Thyroid gland (tissue), 4 donors: ENCODE measurements around the gene MDM2. TPM values are rescaled to one million over a fixed set of nuclear protein-coding genes. Genes with fewer than 3 reads are reported as not detected.

Source experiments
- DNase-seq, 2 donors: peaks; one replicate each; pipeline ENCODE4 v3.0.0-alpha.2; 2019
- H3K27ac ChIP-seq, 3 donors: fragments of 200-600 bp; sonication (generic); 1 replicate in 2 of 3; 2 replicates in 1 of 3; pipeline ENCODE4 v1.5.1; 2016 to 2019; ENCODE audit warnings: mild to moderate bottlenecking in 1 of 3, moderate library complexity in 1 of 3
- H3K27me3 ChIP-seq: fragments of 200-600 bp; sonication (generic); one replicate; pipeline ENCODE4 v1.5.1; 2019
- H3K36me3 ChIP-seq, 2 donors: fragments of 200-600 bp; sonication (generic); one replicate each; pipeline ENCODE4 v1.5.1; 2016 to 2019
- H3K4me1 ChIP-seq, 2 donors: fragments of 200-600 bp; sonication (generic); one replicate each; pipeline ENCODE4 v1.5.1; 2017 to 2019
- H3K4me3 ChIP-seq, 3 donors: fragments of 200-600 bp; sonication (generic); replicated peaks in 1 of 3; 1 replicate in 2 of 3; 2 replicates in 1 of 3; pipeline ENCODE4 v1.5.1; 2016; ENCODE audit warnings: mild to moderate bottlenecking in 1 of 3
- H3K9me3 ChIP-seq: fragments of 200-600 bp; sonication (generic); one replicate; pipeline ENCODE4 v1.5.1; 2017
- CTCF ChIP-seq, 6 experiments: fragments of 200-600 bp in 3 of 6; fragments of 450-650 bp in 3 of 6; sonication (generic) in 3 of 6; IDR thresholded peaks; one replicate each; pipeline ENCODE4 v1.5.1; 2016 to 2019; ENCODE audit warnings: antibody characterized with exemption in 6 of 6, mild to moderate bottlenecking in 2 of 6, inconsistent platforms in 1 of 6, moderate library complexity in 1 of 6
- POLR2A ChIP-seq, 2 donors: fragments of 450-650 bp; IDR thresholded peaks; one replicate each; pipeline ENCODE4 v1.6.1; 2017; ENCODE audit warnings: antibody characterized with exemption in 2 of 2, mild to moderate bottlenecking in 2 of 2, moderate library complexity in 1 of 2
- WGBS, 2 donors: methylation state at CpG; one replicate each; pipeline ENCODE4 v1.1.5; 2017; 5-methylcytosine and 5-hydroxymethylcytosine counted together
- intact Hi-C: fragments of 100-400 bp; cut with DNase I; formaldehyde crosslinking; loops from one replicate; pipeline ENCODE4 v1.15.1; 2023
- total RNA-seq, 4 donors: library from RNA; depleted of rRNA; stranded (reverse); fragments of >200 nt; gene quantifications; one replicate each; pipeline ENCODE4 v1.2.3, GENCODE V29; 2016

Gene MDM2
- total RNA-seq, 4 donors from 2014 or later: 56.7 to 124 (median 91.6) TPM

- intact Hi-C loops: no loop called here
- DNase-seq: no peak
- no peaks in the 10 kb centered on the region for H3K9me3 ChIP-seq
- peaks cover 0 to 5% of the 10 kb centered on the region in 2 donors for H3K4me1 ChIP-seq
- no peaks in the 10 kb centered on the region for H3K36me3 ChIP-seq
- no peak overlapping the region for H3K27ac ChIP-seq
- no peaks in the 10 kb centered on the region for H3K27me3 ChIP-seq
- TF ChIP-seq POLR2A (IDR thresholded peaks at IDR 0.05): no peak
- WGBS, 2 donors: 91 to 95% methylated on average over 2 of the region's 2 CpGs
- H3K4me3 ChIP-seq: no peak overlapping the region
These were observed 85.2 kb downstream of the MDM2 start for GRCh38 chr12:68893201-68893600.

GRCh38 chr12:68893741-68894140, 85.8 kb downstream of the MDM2 start:
- TF ChIP-seq CTCF (IDR thresholded peaks at IDR 0.05): no peak
- no peak for TF ChIP-seq POLR2A (IDR thresholded peaks at IDR 0.05)
- 85 to 91% methylated on average over 3 of the region's 3 CpGs for WGBS, 2 donors
- DNase-seq: no peak
- Histone ChIP-seq H3K9me3 (no peaks in the 10 kb centered on the region), H3K27ac (no peak overlapping the region), H3K4me1 (peaks cover 0 to 2% of the 10 kb centered on the region in 2 donors), H3K4me3 (no peak overlapping the region), H3K36me3 (no peaks in the 10 kb centered on the region), H3K27me3 (no peaks in the 10 kb centered on the region)
- intact Hi-C loops: no loop called here

GRCh38 chr12:68894276-68894855, 86.4 kb downstream of the MDM2 start:
- Histone ChIP-seq H3K9me3 (no peaks in the 10 kb centered on the region), H3K4me1 (no peaks in the 10 kb centered on the region), H3K4me3 (no peak overlapping the region), H3K36me3 (no peaks in the 10 kb centered on the region), H3K27me3 (no peaks in the 10 kb centered on the region), H3K27ac (no peak overlapping the region)
- intact Hi-C loops: no loop called here
- DNase-seq: no peak
- TF ChIP-seq POLR2A (IDR thresholded peaks at IDR 0.05) (no peak), CTCF (IDR thresholded peaks at IDR 0.05) (no peak)
- 93 to 96% methylated on average over 7 of the region's 7 CpGs for WGBS, 2 donors

GRCh38 chr12:68896881-68897540, 89.0 kb downstream of the MDM2 start:
- no peaks in the 10 kb centered on the region for H3K4me1 ChIP-seq
- no peaks in the 10 kb centered on the region for H3K36me3 ChIP-seq
- TF ChIP-seq CTCF (IDR thresholded peaks at IDR 0.05) (no peak), POLR2A (IDR thresholded peaks at IDR 0.05) (no peak)
- no peak overlapping the region for H3K27ac ChIP-seq
- no peak overlapping the region for H3K4me3 ChIP-seq
- H3K27me3 ChIP-seq: no peaks in the 10 kb centered on the region
- WGBS, 2 donors: 70 to 71% methylated on average over 4 of the region's 4 CpGs
- H3K9me3 ChIP-seq: no peaks in the 10 kb centered on the region
- DNase-seq: no peak
- intact Hi-C loops: no loop called here

GRCh38 chr12:68899251-68899771, 91.3 kb downstream of the MDM2 start:
- intact Hi-C loops: no loop called here
- H3K36me3 ChIP-seq: no peaks in the 10 kb centered on the region
- no peaks in the 10 kb centered on the region for H3K27me3 ChIP-seq
- peak; percentile 20 to 34 for DNase-seq
- peak in 1 of 6 experiments; percentile 19 for TF ChIP-seq CTCF (IDR thresholded peaks at IDR 0.05)
- no peak for TF ChIP-seq POLR2A (IDR thresholded peaks at IDR 0.05)
- no peaks in the 10 kb centered on the region for H3K9me3 ChIP-seq
- H3K4me3 ChIP-seq: no peak overlapping the region
- 74 to 76% methylated on average over 4 of the region's 4 CpGs for WGBS, 2 donors
- H3K27ac ChIP-seq: no peak overlapping the region
- H3K4me1 ChIP-seq: no peaks in the 10 kb centered on the region
